ENCODE measurements around the gene BSND. TPM values are rescaled to one million over a fixed set of nuclear protein-coding genes. Genes with fewer than 3 reads are reported as not detected.

Gene BSND
- polyA plus RNA-seq, 1 of the 3 experiments (the other 2 are of a cell fraction), result not detected

- Histone ChIP-seq H3K9me2 (no peaks in the 10 kb centered on the region), H3K9ac (no peak overlapping the region), H3K27me3 (ENCODE audit: insufficient read depth) (no peaks in the 10 kb centered on the region), H3K4me2 (no peak overlapping the region), H3K79me2 (ENCODE audit: insufficient read depth) (no peaks in the 10 kb centered on the region), H2AFZ (ENCODE audit: low read depth) (no peak overlapping the region), H3K9me3 (no peaks in the 10 kb centered on the region), H3F3A (replicated peaks; ENCODE audit: insufficient read depth) (no peaks in the 10 kb centered on the region), H3K27ac (ENCODE audit: low read depth in 2 of 2, low read length in 1 of 2) (no peak overlapping the region), H3K4me3 (ENCODE audit: low read depth in 2 of 2, low read length in 1 of 2) (no peak overlapping the region), H3K36me3 (replicated peaks in 1 of 2; ENCODE audit: control insufficient read depth in 1 of 2, insufficient read depth in 2 of 2, low read length in 1 of 2) (peaks cover 2 to 4% of the 10 kb centered on the region in 2 experiments), H4K20me1 (ENCODE audit: insufficient read depth) (no peaks in the 10 kb centered on the region), H3K4me1 (ENCODE audit: control insufficient read depth in 1 of 2, insufficient read depth in 2 of 2, low read depth in 1 of 2, low read length in 1 of 2) (peaks cover 0 to 29% of the 10 kb centered on the region in 2 experiments; a peak in 2 of 4 replicates)
- WGBS (ENCODE audit: low lambda C conversion rate), result 82% methylated on average over 8 of the region's 13 CpGs
- ChIA-PET CTCF (interaction anchor here (1.2 to 3.4 kb wide), 4 partner anchors 10 to 216 kb away, joined by 3 to 15 read pairs (median 9); no protein-coding TSS in a partner anchor), POLR2A (no interaction called here)
- TF ChIP-seq NRF1 (IDR thresholded peaks at IDR 0.05; ENCODE audit: low read depth, low read length) (no peak), SIN3A (IDR thresholded peaks at IDR 0.05; ENCODE audit: borderline replicate concordance, low read depth, low read length) (no peak), MAX (IDR thresholded peaks at IDR 0.05; ENCODE audit: low read depth) (no peak), JUND (IDR thresholded peaks at IDR 0.05) (no peak), MXI1 (IDR thresholded peaks at IDR 0.05; ENCODE audit: low read depth, low read length) (no peak), ZBTB33 (IDR thresholded peaks at IDR 0.05; ENCODE audit: borderline replicate concordance, low read depth) (no peak), CTCF (IDR thresholded peaks at IDR 0.05) (no peak), RCOR1 (IDR thresholded peaks at IDR 0.05; ENCODE audit: low read length) (no peak), TEAD4 (IDR thresholded peaks at IDR 0.05; ENCODE audit: borderline replicate concordance, insufficient read depth) (no peak), FOXJ3 (CRISPR knock-in tag; IDR thresholded peaks at IDR 0.05) (no peak), RXRA (IDR thresholded peaks at IDR 0.05; ENCODE audit: borderline replicate concordance, low read depth) (no peak), ELF1 (IDR thresholded peaks at IDR 0.05) (no peak)
- no peak for DNase-seq
These were observed 62.4 kb downstream of the BSND start for GRCh38 chr1:55061000-55061705.

Other genes with a start within 250 kb of the BSND start
- gene PARS2, start 234.4 kb upstream of the BSND start, polyA plus RNA-seq (2012; rRNA removed), result 3.2 and 3.4 TPM in 2 replicates
- gene TTC22, start 197.6 kb upstream of the BSND start, polyA plus RNA-seq (2012; rRNA removed), result not detected in 2 replicates
- gene DHCR24, start 111.7 kb upstream of the BSND start, polyA plus RNA-seq (2012; rRNA removed), result 4.3 and 7.1 TPM in 2 replicates
- gene TMEM61, start 18.3 kb upstream of the BSND start, polyA plus RNA-seq (2012; rRNA removed), result not detected in 2 replicates
- 0.02 and 0.03 TPM in 2 replicates for gene PCSK9, start 40.6 kb downstream of the BSND start, polyA plus RNA-seq (2012; rRNA removed)
- gene USP24, start 216.4 kb downstream of the BSND start, polyA plus RNA-seq (2012; rRNA removed), result 8.1 and 8.7 TPM in 2 replicates